ENCODE results near the gene RPE. TPM values are rescaled to one million over a fixed set of nuclear protein-coding genes. Genes with fewer than 3 reads are reported as not detected.

RPE gene
- total RNA-seq (10 to 100 TPM; 33.0 to 54.8 (median 43.3) TPM), polyA plus RNA-seq (10 to 100 TPM; 16.8 to 24.7 TPM)
- long read RNA-seq, donor 1, transcript RPE-202 (6 exons, 2,569 nt), result major isoform, 40 of 66 reads
- long read RNA-seq, donor 1, partial matches to known transcripts, result 6 of 66 reads
- long read RNA-seq, donor 1, other reads (novel, unspliced or antisense), result 14 of 66 reads
- long read RNA-seq, donor 2, transcript RPE-202 (6 exons, 2,569 nt), result major isoform, 12 of 14 reads
- long read RNA-seq, donor 2, partial matches to known transcripts, result 0 of 14 reads
- long read RNA-seq, donor 2, other reads (novel, unspliced or antisense), result 0 of 14 reads
- long read RNA-seq, donor 3, transcript RPE-202 (6 exons, 2,569 nt), result major isoform, 41 of 58 reads
- long read RNA-seq, donor 3, partial matches to known transcripts, result 2 of 58 reads
- long read RNA-seq, donor 3, other reads (novel, unspliced or antisense), result 6 of 58 reads

- Histone ChIP-seq H3K27ac (peak within 1 kb of the TSS in 1 of 2 donors; percentile 41), H3K4me1 (ENCODE audit: insufficient read depth) (peaks cover 7% of the 10 kb centered on the region), H3K36me3 (no peaks in the 10 kb centered on the region), H3K4me3 (peak within 1 kb of the TSS; percentile 72), H3K27me3 (no peaks in the 10 kb centered on the region), H3K9me3 (no peaks in the 10 kb centered on the region)
- WGBS, 3 donors, result 0 to 1% (median 0%) methylated on average over 57 to 58 of the region's 58 CpGs
- DNase-seq, result peak; percentile 94 to 98 (median 96)
- intact Hi-C loops (cut with DNase I), result loop anchor here in 1 of 4 donors (10.0 kb wide), 1 partner anchor 192 kb away; no protein-coding TSS in a partner anchor
- no peak for TF ChIP-seq CTCF (IDR thresholded peaks at IDR 0.05)
- TF ChIP-seq POLR2A (IDR thresholded peaks at IDR 0.05), result peak; percentile 40
- no peak for TF ChIP-seq EP300 (IDR thresholded peaks at IDR 0.05)
These were observed at the start of gene RPE for GRCh38 chr2:210002158-210003157. TSS of gene RPE (plus strand) at chr2:210002638. CDS start at chr2:210002662, 24 bp downstream.

GRCh38 chr2:209956271-209956670, 46.2 kb upstream of the RPE start:
- DNase-seq, result no peak
- Histone ChIP-seq H3K4me3 (no peak overlapping the region), H3K27me3 (no peaks in the 10 kb centered on the region), H3K27ac (no peak overlapping the region), H3K9me3 (no peaks in the 10 kb centered on the region), H3K4me1 (ENCODE audit: insufficient read depth) (peaks cover 3% of the 10 kb centered on the region), H3K36me3 (no peaks in the 10 kb centered on the region)
- intact Hi-C loops (cut with DNase I), result no loop called here
- 88 to 91% (median 90%) methylated on average over 2 of the region's 2 CpGs for WGBS, 3 donors
- TF ChIP-seq POLR2A (IDR thresholded peaks at IDR 0.05) (no peak), EP300 (IDR thresholded peaks at IDR 0.05) (no peak), CTCF (IDR thresholded peaks at IDR 0.05) (no peak)

- intact Hi-C loops (cut with DNase I), result no loop called here
These were observed 44.4 kb upstream of the RPE start for GRCh38 chr2:209958016-209958415.

GRCh38 chr2:209960045-209960444, 42.4 kb upstream of the RPE start:
- intact Hi-C loops (cut with DNase I), result no loop called here
- TF ChIP-seq CTCF (IDR thresholded peaks at IDR 0.05), result no peak
- TF ChIP-seq POLR2A (IDR thresholded peaks at IDR 0.05), result no peak
- TF ChIP-seq EP300 (IDR thresholded peaks at IDR 0.05), result no peak
- no peak overlapping the region for H3K4me3 ChIP-seq
- 57 to 68% (median 58%) methylated on average over 7 of the region's 7 CpGs for WGBS, 3 donors
- H3K27ac ChIP-seq, result no peak overlapping the region
- no peaks in the 10 kb centered on the region for H3K36me3 ChIP-seq
- H3K27me3 ChIP-seq, result no peaks in the 10 kb centered on the region
- DNase-seq, result no peak
- peaks cover 3% of the 10 kb centered on the region for H3K4me1 ChIP-seq (ENCODE audit: insufficient read depth)
- H3K9me3 ChIP-seq, result no peaks in the 10 kb centered on the region

More at GRCh38 chr2:209958016-209958415, 44.4 kb upstream of the RPE start:
- H3K4me1 ChIP-seq (ENCODE audit: insufficient read depth), result peaks cover 3% of the 10 kb centered on the region
- no peak for DNase-seq
- 56 to 67% (median 57%) methylated on average over 2 of the region's 2 CpGs for WGBS, 3 donors
- TF ChIP-seq POLR2A (IDR thresholded peaks at IDR 0.05), result no peak
- H3K36me3 ChIP-seq, result no peaks in the 10 kb centered on the region
- no peaks in the 10 kb centered on the region for H3K27me3 ChIP-seq
- H3K9me3 ChIP-seq, result no peaks in the 10 kb centered on the region
- no peak overlapping the region for H3K27ac ChIP-seq
- H3K4me3 ChIP-seq, result no peak overlapping the region
